Stimulated activated CD4-positive, alpha-beta T cell treated with anti-CD3 and anti-CD28 coated beads, Interleukin-1b, Interleukin-23, amount 100 ng/mL, for 4 hours (primary cell): ENCODE results near the gene ELP4.
"Not testable (repeated sequence)": the region's sequence is repeated elsewhere in the genome, so short reads cannot be mapped to it uniquely, and the experiment has no call there.

Source experiments
- DNase-seq, 2 donors: peaks; one replicate each; pipeline ENCODE4 v3.0.0-alpha.2; 2020; ENCODE audit warnings: low read depth in 2 of 2

ELP4 gene, protein sequence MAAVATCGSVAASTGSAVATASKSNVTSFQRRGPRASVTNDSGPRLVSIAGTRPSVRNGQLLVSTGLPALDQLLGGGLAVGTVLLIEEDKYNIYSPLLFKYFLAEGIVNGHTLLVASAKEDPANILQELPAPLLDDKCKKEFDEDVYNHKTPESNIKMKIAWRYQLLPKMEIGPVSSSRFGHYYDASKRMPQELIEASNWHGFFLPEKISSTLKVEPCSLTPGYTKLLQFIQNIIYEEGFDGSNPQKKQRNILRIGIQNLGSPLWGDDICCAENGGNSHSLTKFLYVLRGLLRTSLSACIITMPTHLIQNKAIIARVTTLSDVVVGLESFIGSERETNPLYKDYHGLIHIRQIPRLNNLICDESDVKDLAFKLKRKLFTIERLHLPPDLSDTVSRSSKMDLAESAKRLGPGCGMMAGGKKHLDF

DNA sequence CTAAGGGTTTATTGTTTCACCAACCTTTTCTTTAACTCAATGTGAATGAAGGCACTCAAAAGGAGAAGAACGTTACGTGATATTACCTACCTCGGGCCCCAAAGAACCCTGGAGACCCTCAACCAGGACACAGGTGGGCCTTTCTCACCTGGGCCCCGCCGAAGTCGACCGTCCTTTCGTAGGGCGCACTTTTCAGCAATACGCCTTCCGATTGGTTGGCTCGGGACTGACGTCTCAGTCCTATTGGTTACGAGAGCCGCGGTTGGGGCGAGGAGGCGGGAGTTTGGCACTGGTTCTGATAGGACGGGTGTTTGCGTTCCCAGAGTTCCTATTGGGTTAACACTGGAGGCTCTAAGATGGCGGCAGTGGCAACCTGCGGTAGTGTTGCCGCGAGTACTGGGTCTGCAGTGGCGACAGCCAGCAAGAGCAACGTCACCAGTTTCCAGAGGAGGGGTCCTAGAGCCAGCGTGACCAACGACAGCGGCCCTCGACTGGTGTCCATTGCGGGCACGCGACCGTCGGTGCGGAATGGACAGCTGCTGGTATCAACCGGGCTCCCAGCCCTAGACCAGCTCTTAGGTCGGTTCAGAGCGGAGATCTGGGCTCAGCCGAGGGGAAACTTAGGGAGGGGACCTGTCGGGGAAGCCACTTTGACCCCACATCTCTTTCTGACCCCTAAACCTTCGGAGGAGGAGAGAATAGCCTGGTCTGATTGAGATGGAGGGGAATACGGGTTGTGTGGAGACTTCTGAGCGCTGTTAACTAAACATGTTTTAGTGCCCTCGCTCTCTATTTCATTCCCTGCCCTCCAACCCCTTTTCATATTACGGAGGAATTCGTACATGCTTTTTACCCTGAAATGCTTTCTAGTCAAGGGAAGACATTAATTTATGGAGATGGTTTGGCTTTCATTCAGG lies at the start of gene ELP4, which contains the start of gene IMMP1L:
Gene ELP4, plus strand, starts transcription at position 339 of the 917 bp plus-strand sequence. Its CDS starts 18 bp downstream, at position 357.
Gene IMMP1L, minus strand, starts transcription at position 194 of the 917 bp plus-strand sequence. CDS start 46,346 bp downstream, outside the sequence.
- peak; percentile 86 to 93 for DNase-seq

DNA sequence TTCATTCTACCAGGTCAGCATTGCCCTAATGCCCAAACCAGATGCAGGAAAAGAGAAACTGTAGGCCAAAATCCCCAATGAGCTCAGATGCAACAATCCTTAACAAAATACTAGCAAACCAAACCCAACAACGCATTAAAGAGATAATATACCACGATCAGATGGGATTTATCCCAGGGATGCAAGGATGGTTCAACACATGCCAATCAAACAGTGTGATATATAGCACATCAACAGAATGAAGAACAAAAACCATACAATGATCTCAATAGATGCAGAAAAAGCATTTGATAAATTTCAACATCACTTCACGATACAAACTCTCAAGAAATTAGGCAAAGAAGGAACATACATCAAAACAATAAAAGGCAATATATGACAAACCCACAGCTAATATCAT lies 45.1 kb upstream of the ELP4 start:
- no peak for DNase-seq

DNA sequence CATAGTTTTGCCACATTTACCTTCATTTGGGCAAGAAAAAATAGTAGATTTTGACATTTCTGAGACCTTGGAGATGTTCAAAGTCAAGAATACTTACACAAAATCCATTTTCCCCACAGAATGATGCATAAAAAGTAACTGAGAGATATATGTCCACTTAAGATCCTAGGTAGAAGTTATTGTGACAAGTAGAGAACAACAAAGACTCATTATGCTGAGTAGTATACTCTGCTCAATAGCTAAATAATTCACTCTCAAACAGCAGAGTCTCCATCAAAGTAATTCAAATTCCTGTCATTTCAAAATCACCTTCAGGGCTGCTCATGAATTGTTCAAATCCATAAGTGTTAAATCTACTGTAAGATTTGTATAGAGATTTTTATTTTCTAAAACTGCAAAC lies 35.5 kb upstream of the ELP4 start:
- DNase-seq: no peak

DNA sequence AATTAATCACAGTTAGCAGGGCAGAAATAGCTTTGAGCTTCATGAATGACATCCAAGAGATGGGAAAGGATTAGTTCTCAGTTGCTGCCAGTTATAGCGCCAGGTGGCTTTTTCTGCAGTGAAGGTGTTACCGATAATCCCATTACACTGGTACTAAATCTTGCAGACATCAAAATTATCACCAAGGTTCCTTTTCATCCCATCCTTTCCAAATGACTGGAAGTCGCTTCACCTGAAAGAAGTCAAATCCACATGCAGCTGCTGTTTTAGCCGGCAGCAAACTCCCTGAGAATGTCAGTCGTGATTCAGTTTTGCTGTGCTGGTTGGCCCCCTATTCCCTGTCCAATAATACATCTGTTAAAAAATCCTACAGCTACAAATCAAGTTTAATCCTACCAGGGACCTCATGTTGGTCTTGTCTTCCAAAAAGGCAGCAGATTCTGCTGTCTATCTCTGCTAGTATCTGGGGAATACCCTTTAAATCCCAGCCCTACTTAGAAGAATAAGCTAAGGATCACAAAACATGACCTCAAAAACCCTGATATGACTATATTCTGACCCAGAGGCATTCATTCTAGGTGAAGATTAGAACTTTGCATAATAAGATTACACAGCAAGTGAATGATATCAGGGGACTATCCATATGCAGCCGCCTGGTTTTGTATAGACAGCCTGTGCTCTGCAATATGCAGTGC lies 31.9 kb upstream of the ELP4 start:
- DNase-seq: no peak

GRCh38 chr11:31478223-31478590 lies 31.4 kb upstream of the ELP4 start:
- no peak for DNase-seq

DNA sequence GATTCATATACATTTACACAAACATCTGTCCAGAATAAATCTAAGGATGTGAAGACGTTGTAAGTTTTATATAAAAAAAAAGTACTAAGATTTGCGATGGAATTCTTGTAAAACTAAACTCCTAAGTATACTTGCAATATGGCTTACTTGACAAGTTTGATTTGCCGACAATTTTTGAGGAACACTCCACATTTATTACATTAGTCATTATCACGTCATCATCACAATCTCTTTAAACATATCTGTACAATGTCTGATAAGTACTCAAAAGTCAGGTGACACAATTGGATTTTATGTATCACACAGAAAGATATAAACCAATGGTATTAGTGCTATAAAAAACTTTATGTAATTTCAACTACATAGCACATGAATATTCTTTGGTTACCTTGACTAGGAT lies 30.5 kb upstream of the ELP4 start:
- DNase-seq: no peak

GRCh38 chr11:31480930-31481329 lies 28.6 kb upstream of the ELP4 start:
- DNase-seq: no peak

DNA sequence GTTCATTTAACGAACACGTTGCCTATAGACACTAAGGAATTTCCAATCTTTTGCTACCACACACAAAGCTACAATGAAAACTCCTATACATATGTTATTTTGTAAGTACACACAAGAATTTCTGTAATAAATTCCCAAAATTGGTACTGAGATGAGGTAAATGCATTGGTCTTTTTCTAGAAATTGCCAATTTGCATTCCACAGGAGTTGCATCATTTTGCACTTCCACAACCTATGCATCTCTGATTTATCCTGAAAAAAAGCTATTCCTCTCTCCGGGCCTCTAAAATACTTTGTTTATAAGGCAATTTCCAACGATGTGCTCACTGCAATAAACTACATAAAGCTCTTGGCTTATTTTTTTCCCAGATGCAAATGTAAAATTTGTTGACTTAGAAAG lies 25.1 kb upstream of the ELP4 start:
- DNase-seq: no peak

GRCh38 chr11:31487848-31488247 lies 21.7 kb upstream of the ELP4 start:
- no peak for DNase-seq

DNA sequence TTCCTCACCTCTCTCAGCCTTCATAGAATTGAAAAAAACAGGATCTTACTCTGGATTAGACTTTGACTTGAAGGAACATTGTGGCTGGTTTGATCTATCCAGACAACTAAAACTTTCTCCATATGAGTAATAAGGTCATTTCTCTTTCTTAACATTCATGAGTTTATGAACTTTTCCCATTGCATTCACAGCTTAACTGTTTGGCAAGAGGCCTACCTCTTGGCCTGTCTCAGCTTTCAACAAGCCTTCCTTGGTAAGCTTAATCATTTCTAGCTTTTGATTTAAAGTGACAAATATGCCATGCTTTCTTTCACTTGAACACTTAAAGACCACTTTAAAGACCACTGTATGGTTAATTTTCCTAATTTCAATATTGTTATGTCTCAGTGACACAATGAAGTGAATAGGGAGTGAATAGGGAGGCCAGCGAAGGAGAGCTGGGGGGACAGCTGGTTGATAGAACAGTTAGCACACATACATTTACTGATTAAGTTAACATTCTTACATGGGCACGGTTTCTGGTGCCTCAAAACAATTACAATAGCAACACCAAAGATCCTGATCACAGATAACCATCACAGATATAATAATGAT lies 17.1 kb upstream of the ELP4 start:
- no peak for DNase-seq

DNA sequence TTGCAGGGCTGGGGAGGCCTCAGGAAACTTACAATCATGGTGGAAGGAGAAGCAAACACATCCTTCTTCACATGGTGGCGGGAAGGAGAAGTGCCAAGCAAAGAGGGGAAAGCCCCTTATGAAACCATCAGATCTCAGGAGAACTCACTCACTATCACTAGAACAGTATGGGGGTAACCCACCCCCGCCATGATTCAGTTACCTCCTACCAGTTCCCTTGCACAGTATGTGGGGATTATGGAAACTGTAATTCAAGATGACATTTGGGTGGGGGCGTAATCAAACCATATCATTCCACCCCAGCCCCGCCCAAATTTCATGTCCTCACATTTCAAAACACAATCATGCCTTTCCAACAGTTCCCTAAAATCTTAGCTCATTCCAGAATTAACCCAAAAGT lies 16.3 kb upstream of the ELP4 start:
- no peak for DNase-seq

DNA sequence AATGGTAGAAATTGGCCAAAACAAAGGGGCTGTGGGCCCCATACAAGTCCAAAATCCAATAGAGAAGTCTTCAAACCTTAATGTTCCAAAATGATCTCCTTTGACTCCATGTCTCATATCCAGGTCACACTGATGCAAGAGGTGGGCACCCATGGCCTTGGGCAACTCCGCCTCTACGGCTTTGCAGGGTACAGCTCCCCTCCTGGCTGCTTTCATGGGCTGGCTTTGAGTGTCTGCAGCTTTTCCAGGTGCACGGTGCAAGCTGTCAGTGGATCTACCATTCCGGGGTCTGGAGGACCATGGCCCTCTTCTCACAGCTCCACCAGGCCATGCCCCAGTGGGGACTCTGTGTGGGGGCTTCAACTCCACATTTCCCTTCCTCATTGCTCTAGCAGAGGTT lies 15.8 kb upstream of the ELP4 start:
- not testable (repeated sequence) for DNase-seq

DNA sequence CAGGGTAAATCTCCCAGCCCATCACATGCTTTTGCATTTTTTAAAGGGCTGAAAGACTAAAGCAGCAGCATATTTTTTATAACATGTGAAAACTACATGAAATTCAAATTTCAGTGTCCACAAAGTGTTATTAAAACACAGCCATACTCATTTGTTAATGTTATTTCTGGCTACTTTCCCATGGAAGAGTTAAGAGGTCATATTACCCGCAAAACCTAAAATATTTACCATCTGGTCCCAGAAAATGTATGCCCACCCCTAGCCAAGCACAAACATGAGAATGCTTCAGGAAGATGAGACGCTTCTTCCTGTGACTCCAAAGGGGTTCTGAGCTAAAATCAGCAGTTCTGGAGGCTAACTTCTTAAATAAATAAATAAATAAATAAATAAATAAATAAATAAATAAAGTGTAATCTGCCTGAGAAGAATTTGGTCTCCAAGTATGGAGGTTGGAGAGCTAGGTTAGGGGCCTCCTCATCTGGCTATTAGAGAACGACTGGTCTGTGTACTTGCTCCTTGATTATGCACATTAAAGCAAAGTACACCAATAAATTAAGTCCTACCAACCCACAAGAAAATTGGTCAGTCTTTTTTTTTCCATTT lies 9.9 kb upstream of the ELP4 start:
- DNase-seq: no peak

GRCh38 chr11:31500560-31500959 lies 9.0 kb upstream of the ELP4 start:
- no peak for DNase-seq

- DNase-seq: no peak
Observed at GRCh38 chr11:31509051-31509428, 527 bp upstream of the ELP4 start.

GRCh38 chr11:31512117-31512516 lies 2.5 kb downstream of the ELP4 start:
- DNase-seq: no peak

- no peak for DNase-seq
Observed at GRCh38 chr11:31521497-31522150, 12.1 kb downstream of the ELP4 start.

GRCh38 chr11:31529189-31529588 lies 19.6 kb downstream of the ELP4 start:
- no peak for DNase-seq

DNA sequence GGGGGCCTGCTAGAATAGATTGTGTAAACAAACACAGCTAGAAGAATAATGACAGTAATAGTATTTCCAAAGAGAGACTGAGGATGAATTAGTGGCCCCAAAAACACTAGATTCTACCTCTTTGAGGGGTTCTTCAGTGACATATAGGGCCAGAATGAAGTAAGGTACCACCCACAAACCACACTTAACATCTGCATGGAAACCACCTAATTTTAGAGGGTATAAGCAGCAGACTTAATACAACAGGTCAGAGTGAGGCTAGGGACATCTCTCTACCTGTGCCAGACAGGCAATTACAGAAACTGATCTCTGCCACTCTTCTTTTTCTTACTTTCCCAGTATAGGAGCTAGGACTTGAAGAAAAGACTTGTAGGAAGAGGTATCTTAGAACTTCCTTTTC lies 20.1 kb downstream of the ELP4 start:
- no peak for DNase-seq

DNA sequence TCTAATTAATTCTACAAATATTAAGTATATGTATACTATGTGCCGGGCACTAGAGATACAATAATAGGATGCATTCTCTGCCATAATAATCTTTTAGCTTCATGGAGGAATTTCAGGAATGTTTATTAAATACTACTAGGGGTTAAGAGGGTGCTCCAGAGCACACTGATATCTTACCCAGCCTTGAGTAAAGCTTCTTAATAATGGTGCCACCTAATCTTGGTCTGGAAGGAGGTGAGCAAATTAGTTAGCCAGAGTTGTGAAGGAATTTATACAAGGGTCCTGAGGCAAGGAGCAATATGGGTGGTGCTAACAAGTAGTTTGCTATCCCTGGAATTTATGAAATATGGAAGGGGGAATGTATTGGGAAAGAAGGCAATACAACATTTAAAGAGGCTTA lies 21.7 kb downstream of the ELP4 start:
- DNase-seq: no peak

- DNase-seq: no peak
Observed at GRCh38 chr11:31535479-31535878, 25.9 kb downstream of the ELP4 start.
